Astrocyte (in vitro differentiated cells and primary cell): ENCODE data around the gene PVALB.

Source experiments
- EZH2 ChIP-seq: IDR thresholded peaks from 2 replicates; pipeline ENCODE4 v1.6.1; 2012; ENCODE audit warnings: mild to moderate bottlenecking, low read length, inconsistent platforms; ENCODE audit not compliant: insufficient read depth
- TF ChIP-seq, protein P1 (sequence below): IDR thresholded peaks from 2 replicates; pipeline ENCODE4 v1.5.1; 2011; ENCODE audit warnings: low read depth, mild to moderate bottlenecking, inconsistent platforms, low read length, moderate library complexity; ENCODE audit not compliant: insufficient read depth

DNA sequence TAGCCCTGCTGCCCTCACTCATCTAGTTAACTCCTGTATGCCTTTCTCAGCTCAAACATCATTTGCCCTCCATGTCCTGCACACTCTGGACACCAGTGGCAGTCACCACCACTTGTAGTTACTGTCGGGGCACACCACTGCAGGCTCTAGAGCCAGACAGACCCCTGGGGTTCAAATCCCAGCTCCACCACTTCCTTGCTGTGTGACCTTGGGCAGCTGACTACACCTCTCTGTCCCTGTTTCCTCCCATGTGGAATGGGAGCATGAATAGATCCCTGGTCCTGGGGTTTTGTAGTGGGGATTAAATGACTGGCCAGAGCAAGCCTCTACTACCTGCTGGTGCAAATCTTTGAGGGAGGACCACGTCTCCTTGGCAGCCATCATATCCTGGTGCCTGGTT, 33.1 kb downstream of the PVALB start:
- TF ChIP-seq, protein P1, sequence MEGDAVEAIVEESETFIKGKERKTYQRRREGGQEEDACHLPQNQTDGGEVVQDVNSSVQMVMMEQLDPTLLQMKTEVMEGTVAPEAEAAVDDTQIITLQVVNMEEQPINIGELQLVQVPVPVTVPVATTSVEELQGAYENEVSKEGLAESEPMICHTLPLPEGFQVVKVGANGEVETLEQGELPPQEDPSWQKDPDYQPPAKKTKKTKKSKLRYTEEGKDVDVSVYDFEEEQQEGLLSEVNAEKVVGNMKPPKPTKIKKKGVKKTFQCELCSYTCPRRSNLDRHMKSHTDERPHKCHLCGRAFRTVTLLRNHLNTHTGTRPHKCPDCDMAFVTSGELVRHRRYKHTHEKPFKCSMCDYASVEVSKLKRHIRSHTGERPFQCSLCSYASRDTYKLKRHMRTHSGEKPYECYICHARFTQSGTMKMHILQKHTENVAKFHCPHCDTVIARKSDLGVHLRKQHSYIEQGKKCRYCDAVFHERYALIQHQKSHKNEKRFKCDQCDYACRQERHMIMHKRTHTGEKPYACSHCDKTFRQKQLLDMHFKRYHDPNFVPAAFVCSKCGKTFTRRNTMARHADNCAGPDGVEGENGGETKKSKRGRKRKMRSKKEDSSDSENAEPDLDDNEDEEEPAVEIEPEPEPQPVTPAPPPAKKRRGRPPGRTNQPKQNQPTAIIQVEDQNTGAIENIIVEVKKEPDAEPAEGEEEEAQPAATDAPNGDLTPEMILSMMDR = no peak
- no peak for TF ChIP-seq EZH2
